GM19452 (cell line): ENCODE data around the gene DCK.
A peak's percentile ranks its signal among the peaks of the same experiment; 100 is the strongest.

Experiments used
- ATAC-seq: cut with Tn5 transposase; IDR thresholded peaks from one replicate; pipeline ENCODE4 v1.9.1; 2021; ENCODE audit not compliant: unreplicated experiment

Gene DCK

DNA sequence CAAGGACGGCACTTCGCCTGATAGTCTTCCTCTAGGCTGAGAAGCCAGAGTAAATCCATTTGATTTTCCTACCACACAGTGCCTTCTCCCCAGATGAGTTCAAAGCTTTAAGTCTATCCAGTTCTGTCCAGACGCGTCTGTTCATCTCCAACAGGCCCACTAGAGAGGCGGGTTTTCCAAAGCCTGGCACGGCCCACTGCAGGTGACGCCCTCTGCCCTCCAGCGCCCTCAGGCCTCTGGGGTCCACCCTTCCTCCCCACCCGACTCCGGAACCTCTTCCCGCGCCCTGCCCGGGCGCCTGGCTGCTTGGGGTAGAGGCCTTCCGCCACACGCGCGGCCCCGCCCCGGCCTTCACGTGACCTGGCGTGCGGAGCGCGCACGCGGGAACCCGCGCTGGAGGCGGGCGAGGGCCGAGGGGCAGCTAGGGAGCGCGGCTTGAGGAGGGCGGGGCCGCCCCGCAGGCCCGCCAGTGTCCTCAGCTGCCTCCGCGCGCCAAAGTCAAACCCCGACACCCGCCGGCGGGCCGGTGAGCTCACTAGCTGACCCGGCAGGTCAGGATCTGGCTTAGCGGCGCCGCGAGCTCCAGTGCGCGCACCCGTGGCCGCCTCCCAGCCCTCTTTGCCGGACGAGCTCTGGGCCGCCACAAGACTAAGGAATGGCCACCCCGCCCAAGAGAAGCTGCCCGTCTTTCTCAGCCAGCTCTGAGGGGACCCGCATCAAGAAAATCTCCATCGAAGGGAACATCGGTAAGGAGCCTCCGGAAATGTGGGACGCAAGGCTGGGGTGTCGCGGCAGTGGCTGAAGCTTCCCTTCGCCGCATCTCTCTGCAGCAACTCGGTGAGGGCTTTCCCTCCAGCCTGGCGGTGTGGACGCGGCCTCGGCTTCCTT, at the start of gene DCK:
DCK (plus strand) TSS at position 469 of the 888 bp plus-strand sequence; CDS start at position 656, 187 bp downstream.
- peak; percentile 80 for ATAC-seq

DNA sequence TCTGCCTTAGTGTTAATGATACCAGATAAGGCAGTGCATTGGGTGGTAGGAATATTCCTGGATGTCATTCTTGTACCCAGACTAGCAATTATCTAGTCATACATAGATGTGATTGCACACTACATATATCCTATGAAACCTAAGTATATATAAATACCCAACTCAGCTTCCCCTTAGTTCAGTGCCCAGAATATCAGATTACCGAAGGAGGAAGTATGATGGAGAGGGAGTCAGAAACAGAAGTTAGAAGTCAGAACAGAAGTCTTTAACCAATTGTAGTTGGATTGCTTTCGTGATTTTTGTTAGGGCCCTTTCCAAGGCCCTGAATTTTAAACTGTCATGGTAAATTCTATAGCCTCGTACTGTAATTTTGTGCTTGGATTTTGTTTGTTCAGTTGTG, 48.4 kb upstream of the DCK start:
- ATAC-seq: no peak

DNA sequence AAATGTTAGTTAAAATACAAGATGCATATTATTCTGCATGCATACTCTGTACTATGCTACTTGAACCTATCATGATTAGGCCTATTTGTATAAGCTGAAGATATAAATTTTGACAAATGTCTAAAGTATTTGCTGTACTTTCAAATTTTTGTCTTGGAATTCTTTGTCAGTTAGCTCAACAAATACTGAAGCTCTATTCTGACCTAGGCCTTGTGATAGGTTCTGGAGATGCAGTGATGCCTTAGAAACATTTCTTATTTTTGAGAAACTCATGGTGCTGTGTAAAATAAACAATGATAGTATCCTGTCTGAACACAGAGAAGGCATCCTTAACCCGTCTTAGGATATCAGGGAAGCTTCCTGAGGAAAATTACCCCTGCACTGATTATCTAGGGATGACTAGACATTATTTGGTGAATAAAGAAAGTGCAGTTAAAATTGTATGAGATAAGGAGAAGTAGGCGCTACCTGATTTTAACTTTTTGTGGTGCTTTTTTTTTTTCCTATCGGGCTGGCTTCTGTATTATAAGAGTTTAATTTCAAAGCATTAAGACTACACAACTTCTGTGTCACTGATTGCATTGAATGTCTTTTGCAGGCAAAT, 47.9 kb upstream of the DCK start:
- no peak for ATAC-seq

DNA sequence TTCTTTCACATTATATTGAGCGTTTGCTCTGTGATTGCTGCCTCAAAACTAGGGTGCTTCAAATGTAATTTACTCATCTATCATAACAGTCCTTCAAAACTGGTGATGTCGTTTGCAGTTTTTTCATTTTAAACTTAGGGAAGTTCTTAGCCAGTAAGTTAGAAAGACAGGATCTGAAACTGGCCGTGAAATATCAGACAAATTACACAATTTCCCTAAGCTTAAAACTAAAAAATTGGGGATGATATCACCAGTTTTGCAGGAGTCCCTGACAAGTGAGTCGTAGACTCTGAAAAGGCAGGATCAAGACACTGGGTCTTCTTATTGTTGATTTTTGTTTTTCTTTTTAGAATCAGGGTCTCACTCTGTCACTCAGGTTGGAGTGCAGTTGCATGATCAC, 46.5 kb upstream of the DCK start:
- no peak for ATAC-seq

DNA sequence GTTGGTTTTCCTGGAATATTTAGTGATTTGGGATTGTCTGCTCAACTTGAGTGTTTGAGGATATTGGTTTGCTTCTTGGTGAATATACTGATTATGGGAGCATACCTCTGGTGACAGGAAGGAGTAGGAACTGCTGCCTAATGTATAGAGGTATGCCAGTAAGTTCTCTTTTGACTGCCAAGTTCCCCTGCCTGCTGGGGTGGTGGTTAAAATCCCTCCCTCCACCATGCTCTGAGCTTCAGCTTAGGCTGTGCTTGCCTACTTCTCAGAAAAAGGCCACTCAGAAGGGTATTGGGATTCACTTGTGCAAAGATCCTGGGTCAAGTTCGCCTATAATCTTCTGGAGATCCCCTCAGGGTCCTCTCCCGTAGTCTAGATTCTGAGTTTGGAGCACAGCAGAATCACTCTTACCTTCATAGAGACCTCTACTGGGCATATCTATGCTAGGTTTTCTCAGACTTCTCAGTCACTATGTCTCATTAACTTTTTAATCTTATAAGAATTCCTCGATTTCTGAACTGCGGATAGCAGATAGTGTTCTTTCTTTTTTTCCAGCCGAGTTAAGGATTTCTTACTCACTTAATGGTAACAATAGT, 44.7 kb upstream of the DCK start:
- no peak for ATAC-seq

DNA sequence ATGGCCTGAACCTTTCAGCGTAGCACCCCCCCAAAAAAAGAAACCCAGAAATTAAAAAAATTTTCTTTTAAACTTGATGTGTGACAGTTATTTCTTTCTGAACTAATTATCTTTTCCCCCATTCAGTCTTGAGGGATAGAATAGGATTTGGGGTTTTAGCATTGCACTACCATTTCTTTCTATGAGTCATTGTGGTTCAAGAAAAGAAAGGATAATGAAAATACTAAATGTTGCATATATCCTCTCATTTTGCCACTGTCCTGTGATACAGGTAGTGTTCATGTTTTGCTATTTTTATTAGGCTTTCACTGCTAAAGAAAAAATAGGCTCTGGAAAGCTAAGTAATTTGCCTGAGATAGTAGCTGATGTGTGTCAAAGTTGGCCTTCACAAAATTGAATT, 39.4 kb upstream of the DCK start:
- no peak for ATAC-seq

DNA sequence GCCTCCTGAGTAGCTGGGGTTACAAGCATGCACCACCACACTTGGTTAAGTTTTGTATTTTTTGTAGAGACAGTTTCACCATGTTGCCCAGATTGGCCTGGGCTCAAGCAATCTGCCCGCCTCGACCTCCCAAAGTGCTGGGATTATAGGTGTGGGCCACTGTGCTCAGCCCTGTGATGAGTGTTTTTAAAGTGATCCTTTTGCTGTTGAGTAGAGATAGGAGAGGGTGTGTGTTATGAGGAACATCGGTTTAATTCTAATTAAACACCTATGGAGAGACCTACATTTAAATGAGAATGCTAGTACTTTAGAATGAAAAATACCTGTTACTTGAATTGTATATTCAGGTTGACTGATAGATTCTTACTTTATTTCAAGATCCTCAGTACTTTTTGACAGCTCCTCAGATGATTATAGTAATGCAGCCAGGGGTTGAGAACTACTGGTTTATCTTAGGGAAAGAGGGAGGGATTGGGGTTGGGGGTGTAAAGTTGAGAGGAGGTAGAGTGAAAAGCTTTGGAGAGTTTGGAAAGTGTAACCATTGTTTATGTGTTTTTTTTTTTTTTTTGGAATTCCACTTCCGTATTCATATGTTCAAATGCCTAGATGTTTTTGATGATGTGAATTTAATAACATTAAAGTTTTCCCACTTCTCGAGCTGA, 36.8 kb upstream of the DCK start:
- ATAC-seq: no peak

DNA sequence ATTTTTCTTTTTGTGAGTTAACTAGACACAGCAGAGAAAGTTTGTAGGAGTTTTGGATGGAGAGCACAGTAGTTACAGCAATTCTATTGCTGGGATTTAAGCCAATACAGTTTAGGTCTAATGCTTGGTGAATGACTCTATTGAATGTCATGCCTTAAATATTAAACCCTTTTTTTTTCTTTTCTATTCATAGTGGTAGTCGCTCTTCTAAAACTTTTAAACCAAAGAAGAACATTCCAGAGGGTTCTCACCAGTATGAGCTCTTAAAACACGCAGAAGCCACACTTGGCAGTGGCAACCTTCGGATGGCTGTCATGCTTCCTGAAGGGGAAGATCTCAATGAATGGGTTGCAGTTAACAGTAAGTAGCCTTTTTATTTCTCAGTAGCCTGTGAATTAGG, 34.8 kb upstream of the DCK start:
- no peak for ATAC-seq

DNA sequence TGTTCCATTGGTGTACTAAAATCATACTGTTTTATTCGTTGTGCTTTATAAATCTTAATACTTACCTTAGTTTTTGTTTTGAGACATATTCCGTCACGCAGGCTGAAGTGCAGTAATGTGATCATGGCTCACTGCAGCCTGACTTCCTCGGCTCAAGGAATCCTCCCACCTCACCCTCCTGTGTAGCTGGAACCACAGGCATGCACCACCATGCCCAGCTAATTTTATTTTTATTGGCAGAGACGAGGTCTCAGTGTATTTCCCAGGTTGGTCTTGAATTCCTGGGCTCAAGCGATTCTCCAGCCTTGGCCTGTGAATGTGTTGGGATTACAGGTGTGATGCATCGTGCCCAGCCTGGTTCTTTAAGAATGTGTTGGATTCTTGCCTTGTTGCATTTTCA, 24.4 kb upstream of the DCK start:
- ATAC-seq: no peak

DNA sequence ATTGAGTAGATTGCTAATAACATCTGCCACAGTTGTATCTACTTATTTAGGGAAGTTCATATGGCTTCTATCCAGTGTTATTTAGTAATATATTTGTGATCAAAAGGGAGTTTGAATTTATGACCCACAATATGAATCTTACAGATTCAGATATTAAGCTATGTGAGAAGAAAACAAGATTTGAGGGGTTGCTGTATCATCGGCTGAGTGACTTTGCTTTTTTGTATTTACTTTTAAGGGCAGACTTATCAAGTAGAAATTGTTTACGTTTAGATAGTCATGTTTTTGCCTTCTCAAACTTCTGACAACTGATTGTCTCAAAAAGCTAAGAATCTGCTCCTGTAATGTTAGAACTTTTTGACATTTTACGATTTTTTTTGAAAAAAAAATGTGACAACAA, 17.2 kb upstream of the DCK start:
- ATAC-seq: no peak

DNA sequence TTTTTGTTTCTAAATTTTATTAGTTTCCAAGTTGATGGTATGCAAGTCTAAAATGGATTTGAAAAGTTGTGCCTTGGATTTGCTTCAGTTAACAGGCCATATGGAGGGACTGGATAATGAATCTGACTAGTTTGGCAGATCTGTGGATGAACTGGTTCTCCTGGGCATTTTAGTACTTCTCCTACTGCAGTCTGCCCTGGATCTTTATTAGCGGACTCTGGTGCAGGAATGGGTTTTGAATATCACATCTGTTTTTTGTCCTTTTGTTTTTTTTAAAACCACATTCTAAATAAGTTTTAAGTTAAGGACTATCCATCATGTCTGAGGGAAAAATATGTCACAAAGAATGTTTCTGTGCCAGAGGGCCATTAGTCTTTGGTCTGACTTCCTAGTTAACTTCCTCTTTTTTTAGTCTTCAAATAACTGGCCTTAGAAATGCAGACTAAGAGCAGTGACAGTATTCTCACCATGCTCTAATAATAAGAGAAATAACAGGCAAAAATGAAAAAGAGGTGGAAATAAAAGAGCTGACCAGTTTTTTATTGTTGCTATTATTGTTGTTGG, 13.9 kb upstream of the DCK start:
- ATAC-seq: no peak

DNA sequence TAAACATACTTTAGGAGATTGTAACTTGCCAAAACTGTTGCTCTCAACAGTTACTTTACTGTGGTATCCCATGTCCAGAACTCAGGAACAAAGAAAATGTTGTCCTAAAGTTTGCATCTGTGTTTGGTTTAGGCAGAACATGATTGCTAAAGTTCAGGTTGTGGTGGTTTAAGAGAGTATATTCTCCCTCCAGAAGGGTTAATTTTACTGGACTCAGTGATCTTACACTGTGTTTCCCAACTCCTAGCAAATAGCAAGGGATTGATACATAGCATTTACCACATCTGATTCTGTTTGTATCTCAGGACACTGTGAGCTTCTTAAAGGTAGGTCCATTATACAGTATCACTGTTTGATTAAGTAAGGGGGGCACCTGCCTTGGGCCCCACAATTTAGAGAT, 13.3 kb upstream of the DCK start:
- ATAC-seq: no peak

DNA sequence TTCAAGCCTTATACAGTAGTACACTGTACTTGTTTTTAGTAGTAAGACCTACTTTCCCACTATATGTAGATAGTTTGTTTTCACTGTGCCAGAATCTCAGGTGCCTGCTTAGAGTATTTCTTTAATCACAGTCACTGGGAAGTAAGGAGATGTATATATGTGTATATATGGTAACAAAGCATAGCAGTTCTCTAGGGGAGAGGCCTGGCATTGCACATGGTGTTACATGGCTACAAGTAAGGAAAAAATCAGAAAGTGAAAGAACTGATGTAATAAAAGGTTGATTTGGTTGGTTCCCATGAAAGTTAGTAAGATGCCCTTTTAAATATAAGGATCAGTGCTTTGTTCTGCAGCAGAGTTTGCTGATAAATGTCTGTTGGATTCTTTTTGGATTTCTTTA, 9.3 kb upstream of the DCK start:
- no peak for ATAC-seq

DNA sequence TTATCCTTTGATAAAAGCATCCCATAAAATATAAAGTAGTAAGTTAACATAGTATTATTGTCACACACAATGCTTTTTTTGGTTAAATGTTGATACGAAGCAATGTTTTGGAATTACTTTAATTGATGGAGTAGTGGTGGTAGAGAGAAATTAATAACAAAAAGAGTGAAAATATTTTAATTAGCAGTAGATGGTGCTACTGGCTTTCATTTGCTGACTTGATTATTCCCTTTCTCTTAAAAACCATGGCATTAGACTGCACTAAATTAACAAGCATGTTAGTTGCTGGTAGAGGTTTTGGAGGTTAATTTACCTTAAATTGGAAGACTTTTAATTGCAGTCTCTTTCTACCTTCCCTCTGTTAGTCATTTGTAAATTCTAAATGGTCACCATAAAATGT, 8.9 kb upstream of the DCK start:
- ATAC-seq: no peak

DNA sequence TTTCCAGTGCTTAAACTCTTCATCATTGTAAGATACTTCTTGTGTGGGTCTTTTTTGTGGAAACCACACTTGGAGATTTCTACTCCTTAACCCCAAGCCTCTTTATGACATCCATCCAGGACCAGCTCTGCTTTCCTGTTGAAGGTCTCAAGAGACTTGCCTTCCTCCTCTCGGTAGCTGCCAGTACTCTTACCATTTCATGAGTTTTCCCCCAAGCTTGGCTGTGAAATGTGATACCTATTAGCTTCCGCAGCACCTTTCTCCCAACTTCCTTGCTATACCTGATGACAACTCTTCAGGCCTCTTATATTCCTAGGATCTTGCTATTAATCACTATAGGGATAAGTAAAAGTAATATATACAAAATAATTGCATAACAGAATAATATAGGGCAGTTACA, 1.9 kb upstream of the DCK start:
- no peak for ATAC-seq

DNA sequence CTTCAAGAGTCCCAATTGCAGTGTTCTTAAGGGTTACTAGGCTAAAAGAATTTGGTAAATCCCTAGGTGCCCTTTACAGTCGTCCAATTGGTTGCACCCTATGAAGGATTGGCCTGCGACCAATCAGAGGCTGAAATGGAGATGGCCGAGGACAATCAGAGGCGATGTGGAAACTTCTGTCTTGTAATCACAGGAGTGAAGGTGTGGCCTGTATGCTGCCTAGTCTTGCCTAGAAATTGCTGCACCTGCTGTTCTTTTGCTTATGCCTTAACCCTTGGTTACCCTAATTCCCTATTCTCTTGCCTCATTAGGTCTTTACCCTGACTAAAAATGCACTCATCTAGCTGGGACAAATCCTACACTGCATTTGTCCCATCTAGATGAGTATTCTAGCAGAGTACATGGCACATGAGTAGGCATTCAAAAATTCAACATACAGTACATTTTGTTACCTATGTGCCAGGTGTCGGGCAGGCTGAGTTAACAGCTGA, 1.0 kb upstream of the DCK start:
- ATAC-seq: no peak

DNA sequence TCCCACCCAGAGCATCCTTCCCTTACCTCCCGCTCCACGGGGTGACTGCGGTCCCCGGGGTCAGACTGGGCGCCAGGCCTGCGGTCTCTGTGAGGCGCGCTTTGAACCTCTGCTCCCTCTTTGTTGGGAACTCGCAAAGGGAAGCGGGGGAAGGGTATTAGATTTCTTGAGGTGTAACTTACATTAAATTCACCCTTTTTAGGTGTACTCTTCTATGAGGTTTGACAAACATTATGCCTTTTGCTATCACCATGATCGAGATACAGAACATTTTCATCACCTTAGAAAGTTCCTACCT, 569 bp downstream of the DCK start:
- ATAC-seq: no peak

DNA sequence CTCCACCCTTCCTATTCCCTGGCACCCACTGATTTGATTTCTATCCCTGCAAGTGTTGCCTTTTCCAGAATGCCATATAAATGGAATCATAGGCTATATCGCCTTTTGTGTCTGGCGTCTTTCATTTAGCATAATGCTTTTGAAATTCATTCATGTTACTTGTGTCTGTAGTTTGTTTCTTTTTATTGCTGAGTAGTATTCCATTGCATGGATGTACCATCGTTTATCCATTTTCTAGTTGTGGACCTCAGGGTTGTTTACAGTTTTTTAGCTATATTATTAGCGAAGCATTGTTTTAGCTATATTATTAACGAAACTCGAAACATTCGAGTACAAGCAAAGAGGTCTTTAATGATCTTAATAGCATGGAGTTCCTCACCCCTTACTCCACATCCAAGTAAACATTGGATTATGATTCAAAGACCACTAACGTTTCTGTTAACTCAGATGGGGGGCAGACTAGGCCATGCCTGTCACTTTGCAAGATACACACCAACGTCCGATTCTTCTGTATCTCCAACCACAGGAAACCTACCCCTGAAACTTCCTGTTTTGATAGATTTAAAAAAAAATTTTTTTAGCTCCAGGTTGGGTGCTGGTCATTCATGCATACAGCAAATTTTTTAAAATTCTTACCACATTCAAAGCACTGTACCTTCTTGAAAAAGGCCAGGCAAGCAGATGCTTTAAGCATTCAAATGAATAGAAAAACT, 1.1 kb downstream of the DCK start:
- peak; percentile 51 for ATAC-seq

DNA sequence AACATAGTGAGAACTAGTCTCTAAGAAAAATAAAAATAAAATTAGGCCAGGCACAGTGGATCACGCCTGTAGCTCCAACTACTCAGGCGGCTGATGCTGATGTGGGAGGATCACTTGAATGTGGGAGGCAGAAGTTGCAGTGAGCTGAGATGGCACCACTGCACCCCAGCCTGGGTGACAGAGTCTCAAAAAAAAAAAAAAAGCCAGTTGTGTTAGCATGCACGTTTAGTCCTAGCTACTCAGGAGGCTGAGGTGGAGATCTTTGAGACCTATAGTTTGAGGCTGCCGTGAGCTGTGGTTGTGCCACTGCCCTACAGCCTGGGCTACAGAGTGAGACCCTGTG, 2.5 kb downstream of the DCK start:
- ATAC-seq: no peak

DNA sequence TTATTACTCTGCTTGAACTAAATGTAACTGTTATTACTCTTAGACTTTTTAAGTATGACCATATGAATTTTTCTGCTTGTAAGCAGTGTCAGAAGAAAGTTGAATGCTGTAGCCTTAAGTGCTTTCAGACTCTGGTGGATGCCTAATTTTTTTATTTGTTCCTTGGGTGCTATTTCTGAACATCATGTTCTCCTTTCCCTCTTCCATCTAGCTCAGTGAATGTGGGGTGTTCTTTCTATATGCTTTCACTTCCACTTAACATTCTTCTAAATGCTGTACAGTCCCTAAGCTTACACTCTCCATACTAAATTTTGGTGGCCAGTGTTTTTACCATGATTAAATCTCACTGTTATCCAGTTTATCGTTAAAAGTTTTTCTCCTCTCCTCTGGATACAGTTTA, 3.6 kb downstream of the DCK start:
- ATAC-seq: no peak

DNA sequence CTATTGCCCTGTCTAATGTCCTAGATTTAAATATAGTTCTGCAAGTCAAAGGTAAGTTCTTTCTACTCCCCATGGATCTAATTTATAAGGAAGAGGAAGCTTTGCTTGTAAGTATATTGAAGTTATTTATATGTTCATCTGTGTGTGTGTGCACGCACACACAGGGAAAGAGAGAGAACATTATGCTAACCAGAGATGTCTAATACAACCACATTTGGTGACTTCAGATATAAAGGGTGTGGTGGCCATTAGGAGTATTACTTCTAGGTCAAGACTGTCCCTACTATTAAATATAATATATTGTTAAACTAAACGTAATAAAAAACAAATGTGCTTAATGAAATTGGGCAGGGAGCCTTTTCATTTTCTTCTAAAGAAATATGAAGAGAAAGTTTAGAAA, 4.1 kb downstream of the DCK start:
- no peak for ATAC-seq
